Measurements from ENCODE around the gene TDRD9. TPM values are rescaled to one million over a fixed set of nuclear protein-coding genes. Genes with fewer than 3 reads are reported as not detected.

The TDRD9 gene
- total RNA-seq, 1 donor from 2014 or later: 8.5 TPM

DNA sequence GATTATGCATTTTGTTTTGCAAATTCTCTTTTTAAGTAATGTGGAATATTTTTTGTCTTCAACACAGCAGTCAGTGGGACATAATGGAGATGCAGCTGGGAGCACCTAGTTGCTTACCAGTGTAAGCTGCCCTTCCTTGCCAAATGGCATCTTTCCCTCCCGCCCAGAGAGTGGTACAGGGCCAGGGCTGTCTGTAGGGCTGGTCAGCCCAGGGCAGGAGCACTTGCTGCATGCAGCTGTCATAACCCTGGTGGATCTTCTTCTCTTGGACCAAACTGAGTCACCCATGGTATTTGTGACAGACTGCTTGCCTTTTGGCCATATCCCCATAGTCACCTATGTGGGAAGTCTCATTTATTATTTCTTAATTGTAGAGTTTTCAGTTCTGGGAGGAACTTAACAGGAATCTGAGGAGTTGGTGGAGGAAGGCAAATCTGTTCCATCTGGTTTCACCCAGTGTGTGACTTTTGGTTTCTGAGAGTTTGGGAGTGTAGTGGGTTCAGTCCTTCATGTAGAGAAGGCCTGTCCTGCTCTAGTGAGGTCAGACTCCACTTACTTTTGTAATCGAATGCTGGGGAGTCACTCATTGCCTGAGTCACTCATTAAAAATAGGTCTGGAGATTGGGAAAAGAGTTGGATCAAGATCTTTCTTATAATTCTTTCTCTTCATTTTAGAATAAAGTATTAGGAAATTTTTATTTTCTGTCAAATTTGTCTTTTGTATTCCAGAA, 95.2 kb downstream of the TDRD9 start:
- H3K27ac ChIP-seq: no peak overlapping the region
- no peaks in the 10 kb centered on the region for H3K9me3 ChIP-seq
- intact Hi-C loops (cut with DNase I): no loop called here
- H3K36me3 ChIP-seq: no peaks in the 10 kb centered on the region
- TF ChIP-seq, protein P1, sequence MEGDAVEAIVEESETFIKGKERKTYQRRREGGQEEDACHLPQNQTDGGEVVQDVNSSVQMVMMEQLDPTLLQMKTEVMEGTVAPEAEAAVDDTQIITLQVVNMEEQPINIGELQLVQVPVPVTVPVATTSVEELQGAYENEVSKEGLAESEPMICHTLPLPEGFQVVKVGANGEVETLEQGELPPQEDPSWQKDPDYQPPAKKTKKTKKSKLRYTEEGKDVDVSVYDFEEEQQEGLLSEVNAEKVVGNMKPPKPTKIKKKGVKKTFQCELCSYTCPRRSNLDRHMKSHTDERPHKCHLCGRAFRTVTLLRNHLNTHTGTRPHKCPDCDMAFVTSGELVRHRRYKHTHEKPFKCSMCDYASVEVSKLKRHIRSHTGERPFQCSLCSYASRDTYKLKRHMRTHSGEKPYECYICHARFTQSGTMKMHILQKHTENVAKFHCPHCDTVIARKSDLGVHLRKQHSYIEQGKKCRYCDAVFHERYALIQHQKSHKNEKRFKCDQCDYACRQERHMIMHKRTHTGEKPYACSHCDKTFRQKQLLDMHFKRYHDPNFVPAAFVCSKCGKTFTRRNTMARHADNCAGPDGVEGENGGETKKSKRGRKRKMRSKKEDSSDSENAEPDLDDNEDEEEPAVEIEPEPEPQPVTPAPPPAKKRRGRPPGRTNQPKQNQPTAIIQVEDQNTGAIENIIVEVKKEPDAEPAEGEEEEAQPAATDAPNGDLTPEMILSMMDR (IDR thresholded peaks at IDR 0.05): no peak
- H3K27me3 ChIP-seq (ENCODE audit: low read depth): no peaks in the 10 kb centered on the region
- no peaks in the 10 kb centered on the region for H3K4me1 ChIP-seq
- DNase-seq (no peak), ATAC-seq (no peak)
- H3K4me3 ChIP-seq: no peak overlapping the region

DNA sequence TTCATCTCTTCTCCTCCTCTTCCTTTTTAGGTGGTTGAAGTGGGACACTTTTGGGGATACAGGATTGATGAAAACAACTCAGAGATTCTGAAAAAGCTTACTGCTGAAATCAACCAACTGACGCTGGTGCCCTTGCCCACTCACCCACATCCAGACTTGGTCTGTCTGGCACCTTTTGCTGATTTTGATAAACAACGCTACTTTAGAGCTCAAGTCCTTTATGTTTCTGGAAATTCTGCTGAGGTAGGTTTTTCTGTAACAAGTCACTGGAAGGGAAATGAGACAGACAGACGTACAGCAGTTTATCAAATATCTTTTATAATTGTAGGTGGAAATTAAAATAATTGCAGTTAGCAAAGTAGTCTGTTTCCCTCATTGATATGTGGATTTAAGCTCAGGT, 97.3 kb downstream of the TDRD9 start:
- Histone ChIP-seq H3K9me3 (no peaks in the 10 kb centered on the region), H3K4me3 (no peak overlapping the region), H3K27me3 (ENCODE audit: low read depth) (peaks cover 5% of the 10 kb centered on the region), H3K36me3 (no peaks in the 10 kb centered on the region), H3K4me1 (no peaks in the 10 kb centered on the region), H3K27ac (no peak overlapping the region)
- ATAC-seq: no peak
- DNase-seq: no peak
- intact Hi-C loops (cut with DNase I): no loop called here
- TF ChIP-seq, protein P1 (IDR thresholded peaks at IDR 0.05): no peak

DNA sequence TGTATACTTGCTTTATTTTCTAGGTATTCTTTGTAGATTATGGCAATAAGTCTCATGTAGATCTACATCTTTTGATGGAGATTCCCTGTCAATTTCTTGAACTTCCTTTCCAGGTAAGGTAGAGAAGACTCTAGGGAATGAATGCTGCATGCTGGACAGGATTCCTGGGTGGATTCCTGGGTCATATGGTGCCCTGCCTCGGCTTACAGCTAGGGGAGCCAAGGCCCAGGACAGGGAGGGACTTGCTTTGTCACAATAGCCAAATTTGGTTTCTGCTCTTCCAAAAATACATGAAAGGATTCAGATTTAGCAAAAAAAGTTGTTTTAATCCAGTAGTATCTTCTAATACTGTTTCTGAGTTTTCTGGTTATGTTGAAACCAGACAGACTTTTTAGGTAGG, 97.8 kb downstream of the TDRD9 start:
- Histone ChIP-seq H3K9me3 (no peaks in the 10 kb centered on the region), H3K36me3 (no peaks in the 10 kb centered on the region), H3K4me1 (no peaks in the 10 kb centered on the region), H3K27ac (no peak overlapping the region), H3K27me3 (ENCODE audit: low read depth) (peaks cover 5% of the 10 kb centered on the region), H3K4me3 (no peak overlapping the region)
- DNase-seq (no peak), ATAC-seq (no peak)
- intact Hi-C loops (cut with DNase I): no loop called here
- TF ChIP-seq, protein P1 (IDR thresholded peaks at IDR 0.05): no peak

DNA sequence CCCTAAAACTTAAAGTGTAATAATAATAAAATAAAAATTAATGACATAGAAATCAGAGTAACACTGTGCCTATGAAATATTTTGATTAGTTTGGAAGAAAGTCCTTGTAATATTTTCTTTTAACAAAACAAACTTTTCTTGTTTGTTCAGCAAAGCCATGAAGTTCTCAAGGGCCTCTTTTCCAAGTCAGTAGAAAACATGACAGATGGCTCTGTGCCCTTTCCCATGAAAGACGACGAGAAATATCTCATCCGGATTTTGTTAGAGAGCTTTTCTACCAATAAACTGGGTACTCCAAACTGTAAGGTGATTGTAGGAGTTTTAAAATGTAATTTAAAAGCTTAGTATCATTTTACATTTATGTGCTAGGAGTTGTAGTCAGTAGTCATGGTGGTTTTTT, 102.7 kb downstream of the TDRD9 start:
- H3K9me3 ChIP-seq: no peaks in the 10 kb centered on the region
- ATAC-seq: peak in 1 of 2 donors; percentile 67
- TF ChIP-seq, protein P1 (IDR thresholded peaks at IDR 0.05): no peak
- no peaks in the 10 kb centered on the region for H3K36me3 ChIP-seq
- peaks cover 5% of the 10 kb centered on the region for H3K27me3 ChIP-seq (ENCODE audit: low read depth)
- H3K4me1 ChIP-seq: no peaks in the 10 kb centered on the region
- intact Hi-C loops (cut with DNase I): no loop called here
- no peak for DNase-seq
- H3K4me3 ChIP-seq: no peak overlapping the region
- H3K27ac ChIP-seq: no peak overlapping the region

DNA sequence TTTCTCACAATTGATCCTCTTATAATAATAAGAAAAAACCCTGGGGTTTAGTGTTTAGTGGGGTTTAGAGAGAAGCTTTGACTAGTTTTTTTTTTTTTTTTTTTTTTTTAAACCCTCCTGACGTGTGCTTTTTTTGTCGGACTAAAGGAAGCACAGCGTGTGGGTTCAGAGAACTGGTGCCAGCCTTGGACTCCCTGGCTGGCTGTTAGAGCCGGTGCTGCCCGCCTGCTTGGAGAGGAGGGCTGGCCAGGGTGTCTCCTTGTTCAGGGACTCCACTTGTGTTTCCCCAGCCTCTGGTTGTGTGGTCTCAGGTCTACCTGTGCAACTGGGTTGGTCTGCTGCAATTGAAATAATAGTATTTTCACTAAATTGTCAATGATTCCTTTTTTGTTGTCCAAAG, 103.1 kb downstream of the TDRD9 start:
- Histone ChIP-seq H3K27ac (no peak overlapping the region), H3K27me3 (ENCODE audit: low read depth) (peaks cover 5% of the 10 kb centered on the region), H3K9me3 (no peaks in the 10 kb centered on the region), H3K4me1 (no peaks in the 10 kb centered on the region), H3K4me3 (no peak overlapping the region), H3K36me3 (no peaks in the 10 kb centered on the region)
- intact Hi-C loops (cut with DNase I): no loop called here
- TF ChIP-seq, protein P1 (IDR thresholded peaks at IDR 0.05): no peak
- ATAC-seq: peak in 1 of 2 donors; percentile 72
- DNase-seq: no peak
